Right lobe of liver (tissue), 6 donors: ENCODE results near the gene SLC6A18. TPM values are rescaled to one million over a fixed set of nuclear protein-coding genes. Genes with fewer than 3 reads are reported as not detected.

Source experiments
- ATAC-seq, 4 donors: fragments of 200-7000 bp; cut with Tn5 transposase; one replicate each; pipeline ENCODE4 v1.9.1; 2020; ENCODE audit warnings: mild to moderate bottlenecking in 4 of 4, moderate library complexity in 4 of 4
- DNase-seq, 3 donors: peaks; one replicate each; pipeline ENCODE4 v3.0.0-alpha.2; 2020
- H3K27ac ChIP-seq, 3 donors: fragments of 200-600 bp; one replicate each; pipeline ENCODE4 v1.8.0; 2022
- H3K27me3 ChIP-seq, 2 donors: fragments of 200-600 bp; one replicate each; pipeline ENCODE4 v1.8.0; 2022
- H3K36me3 ChIP-seq, 4 donors: fragments of 200-600 bp; sonication (generic) in 1 of 4; one replicate each; pipeline versions ENCODE4 v1.5.1 to v1.8.0; 2017 to 2022; ENCODE audit warnings: control low read depth in 1 of 4
- H3K4me1 ChIP-seq, 4 donors: fragments of 200-600 bp; sonication (generic) in 1 of 4; one replicate each; pipeline versions ENCODE4 v1.5.1 to v1.8.0; 2017 to 2022; ENCODE audit warnings: control low read depth in 1 of 4
- H3K4me3 ChIP-seq, 3 donors: fragments of 200-600 bp; one replicate each; pipeline ENCODE4 v1.8.0; 2022
- H3K9me3 ChIP-seq, 4 donors: fragments of 200-600 bp; sonication (generic) in 1 of 4; one replicate each; pipeline versions ENCODE4 v1.5.1 to v1.8.0; 2017 to 2022; ENCODE audit warnings: control low read depth in 1 of 4
- CTCF ChIP-seq, 4 donors: fragments of 200-600 bp in 3 of 4; fragments of 450-650 bp in 1 of 4; IDR thresholded peaks; one replicate each; pipeline versions ENCODE4 v1.5.1 to v1.8.0; 2016 to 2022; ENCODE audit warnings: antibody characterized with exemption in 4 of 4, mild to moderate bottlenecking in 2 of 4
- POLR2A ChIP-seq: fragments of 450-650 bp; IDR thresholded peaks from one replicate; pipeline ENCODE4 v1.6.1; 2017; ENCODE audit warnings: antibody characterized with exemption, mild to moderate bottlenecking
- WGBS: methylation state at CpG from one replicate; pipeline ENCODE4 v1.1.6; 2018; ENCODE audit warnings: low coverage, low lambda C conversion rate; ENCODE audit not compliant: insufficient coverage; ENCODE audit errors: missing lambda C conversion rate; 5-methylcytosine and 5-hydroxymethylcytosine counted together
- intact Hi-C, 2 donors: fragments of 100-400 bp; cut with DNase I; formaldehyde crosslinking; loops; one replicate each; pipeline versions ENCODE4 v1.11.2 to v1.14.1; 2022
- total RNA-seq, 6 experiments: library from RNA; depleted of rRNA in 2 of 6; stranded (reverse); fragments of >200 nt in 2 of 6; fragmentation: NEBNext Ultra II Directional in 3 of 6; extraction: Animal tissue kit (Norgen Biotek cat#: 25700) in 3 of 6; gene quantifications; one replicate each; pipeline versions ENCODE4 v1.1.0 to v1.2.4, GENCODE V29; 2016 to 2023
- donor health status: DM: no; HTN: yes; CAD: no.
- donor health status: DM: no; HTN: no; CAD: no.
- donor health status: DM: no; HTN: no; CAD: no.
- donor health status: DM: no; HTN: yes; CAD: no.
- donor health status: DM: no; HTN: yes; CAD: no.

Gene SLC6A18
- total RNA-seq, 6 experiments from 2014 or later, result not detected

GRCh38 chr5:1183424-1184162 lies 41.6 kb upstream of the SLC6A18 start:
- WGBS, result 80% methylated on average over 1 of the region's 18 CpGs
- intact Hi-C loops, result loop anchor here (5.0 to 10.0 kb wide), 2 partner anchors 151 to 154 kb away; no protein-coding TSS in a partner anchor
- Histone ChIP-seq H3K9me3 (no peaks in the 10 kb centered on the region), H3K4me1 (peaks cover 0 to 58% (median 27%) of the 10 kb centered on the region in 4 donors), H3K27me3 (no peaks in the 10 kb centered on the region), H3K36me3 (no peaks in the 10 kb centered on the region), H3K27ac (peak overlapping the region; percentile 56 to 95 (median 82)), H3K4me3 (no peak overlapping the region)
- ATAC-seq (no peak), DNase-seq (peak in 1 of 3 donors; percentile 62)
- no peak for TF ChIP-seq CTCF (IDR thresholded peaks at IDR 0.05)
- TF ChIP-seq POLR2A, result no peak

GRCh38 chr5:1184163-1184470 lies 41.1 kb upstream of the SLC6A18 start:
- TF ChIP-seq CTCF (IDR thresholded peaks at IDR 0.05), result no peak
- TF ChIP-seq POLR2A, result no peak
- Histone ChIP-seq H3K4me3 (no peak overlapping the region), H3K4me1 (peaks cover 0 to 58% (median 27%) of the 10 kb centered on the region in 4 donors), H3K9me3 (no peaks in the 10 kb centered on the region), H3K36me3 (no peaks in the 10 kb centered on the region), H3K27me3 (no peaks in the 10 kb centered on the region), H3K27ac (peak overlapping the region in 1 of 3 donors; percentile 95)
- DNase-seq (no peak), ATAC-seq (no peak)
- intact Hi-C loops, result loop anchor here (5.0 to 10.0 kb wide), 2 partner anchors 151 to 153 kb away; no protein-coding TSS in a partner anchor
- WGBS, result no CpG with 5 or more reads among the region's 8 CpGs

GRCh38 chr5:1184481-1184880 lies 40.7 kb upstream of the SLC6A18 start:
- ATAC-seq, result no peak
- H3K36me3 ChIP-seq, result no peaks in the 10 kb centered on the region
- no CpG with 5 or more reads among the region's 7 CpGs for WGBS
- H3K27me3 ChIP-seq, result no peaks in the 10 kb centered on the region
- no peak overlapping the region for H3K4me3 ChIP-seq
- DNase-seq, result peak in 1 of 3 donors; percentile 44
- no peaks in the 10 kb centered on the region for H3K9me3 ChIP-seq
- peak overlapping the region in 1 of 3 donors; percentile 95 for H3K27ac ChIP-seq
- intact Hi-C loops, result loop anchor here (5.0 to 10.0 kb wide), 2 partner anchors 150 to 153 kb away; no protein-coding TSS in a partner anchor
- H3K4me1 ChIP-seq, result peaks cover 0 to 58% (median 27%) of the 10 kb centered on the region in 4 donors
- TF ChIP-seq CTCF (IDR thresholded peaks at IDR 0.05) (no peak), POLR2A (no peak)

GRCh38 chr5:1185038-1185627 lies 40.0 kb upstream of the SLC6A18 start:
- intact Hi-C loops, result loop anchor here in 1 of 2 donors (10.0 kb wide), 1 partner anchor 150 kb away; no protein-coding TSS in a partner anchor
- WGBS, result 43% methylated on average over 5 of the region's 10 CpGs
- DNase-seq (no peak), ATAC-seq (no peak)
- Histone ChIP-seq H3K9me3 (no peaks in the 10 kb centered on the region), H3K4me1 (peaks cover 0 to 58% (median 27%) of the 10 kb centered on the region in 4 donors), H3K27me3 (no peaks in the 10 kb centered on the region), H3K27ac (peak overlapping the region in 2 of 3 donors; percentile 45 to 95), H3K4me3 (no peak overlapping the region), H3K36me3 (no peaks in the 10 kb centered on the region)
- no peak for TF ChIP-seq POLR2A
- TF ChIP-seq CTCF (IDR thresholded peaks at IDR 0.05), result no peak
